ENCODE data around the gene CORO2A. TPM values are rescaled to one million over a fixed set of nuclear protein-coding genes. Genes with fewer than 3 reads are reported as not detected.

The CORO2A gene
- total RNA-seq, 3 donors from 2014 or later: 1.4 to 7.2 (median 7.2) TPM

GRCh38 chr9:98193336-98193944 lies 1.0 kb upstream of the CORO2A start:
- peak overlapping the region; percentile 87 to 90 for H3K27ac ChIP-seq
- peak overlapping the region; percentile 53 to 82 (median 69) for H3K4me3 ChIP-seq
- peaks cover 0 to 7% of the 10 kb centered on the region in 2 donors for H3K4me1 ChIP-seq
- no peak for DNase-seq (ENCODE audit: low spot score in 2 of 2)
- no peaks in the 10 kb centered on the region for H3K36me3 ChIP-seq
- TF ChIP-seq POLR2AphosphoS5 (IDR thresholded peaks at IDR 0.05) (no peak), CTCF (IDR thresholded peaks at IDR 0.05) (no peak), POLR2A (IDR thresholded peaks at IDR 0.05) (no peak)
- H3K9me3 ChIP-seq: no peaks in the 10 kb centered on the region
- no peaks in the 10 kb centered on the region for H3K27me3 ChIP-seq
- intact Hi-C loops (cut with DNase I; ENCODE audit: low total_unique reads): loop anchor here (2.0 to 10.0 kb wide), 2 partner anchors 61 to 271 kb away; partner anchors contain the start of genes TBC1D2 and TRMO

GRCh38 chr9:98191671-98192502 lies 550 bp downstream of the CORO2A start:
- TF ChIP-seq CTCF (IDR thresholded peaks at IDR 0.05) (no peak), POLR2A (IDR thresholded peaks at IDR 0.05) (no peak), POLR2AphosphoS5 (IDR thresholded peaks at IDR 0.05) (no peak)
- intact Hi-C loops (cut with DNase I; ENCODE audit: low total_unique reads): loop anchor here (2.0 to 10.0 kb wide), 2 partner anchors 63 to 269 kb away; partner anchors contain the start of genes TBC1D2 and TRMO
- peak in 1 of 2 donors; percentile 36 for DNase-seq (ENCODE audit: low spot score in 2 of 2)
- Histone ChIP-seq H3K36me3 (no peaks in the 10 kb centered on the region), H3K9me3 (no peaks in the 10 kb centered on the region), H3K4me3 (peak overlapping the region; percentile 53 to 82 (median 69)), H3K4me1 (peaks cover 0 to 7% of the 10 kb centered on the region in 2 donors), H3K27ac (peak overlapping the region; percentile 87 to 90), H3K27me3 (no peaks in the 10 kb centered on the region)

GRCh38 chr9:98191181-98191608 lies 1.2 kb downstream of the CORO2A start:
- H3K4me3 ChIP-seq: peak overlapping the region; percentile 53 to 82 (median 69)
- H3K9me3 ChIP-seq: no peaks in the 10 kb centered on the region
- no peaks in the 10 kb centered on the region for H3K27me3 ChIP-seq
- H3K4me1 ChIP-seq: peaks cover 0 to 7% of the 10 kb centered on the region in 2 donors
- no peak for DNase-seq (ENCODE audit: low spot score in 2 of 2)
- H3K27ac ChIP-seq: peak overlapping the region in 1 of 2 donors; percentile 90
- TF ChIP-seq POLR2AphosphoS5 (IDR thresholded peaks at IDR 0.05) (no peak), POLR2A (IDR thresholded peaks at IDR 0.05) (no peak), CTCF (IDR thresholded peaks at IDR 0.05) (no peak)
- intact Hi-C loops (cut with DNase I; ENCODE audit: low total_unique reads): loop anchor here (10.0 kb wide), 1 partner anchor 64 kb away; the partner anchor contains the start of gene TBC1D2
- H3K36me3 ChIP-seq: no peaks in the 10 kb centered on the region

- no peaks in the 10 kb centered on the region for H3K36me3 ChIP-seq
- intact Hi-C loops (cut with DNase I; ENCODE audit: low total_unique reads): loop anchor here (1.0 to 10.0 kb wide), 2 partner anchors 25 to 64 kb away; partner anchors contain the start of gene TBC1D2
- TF ChIP-seq POLR2AphosphoS5 (IDR thresholded peaks at IDR 0.05) (no peak), POLR2A (IDR thresholded peaks at IDR 0.05) (no peak), CTCF (IDR thresholded peaks at IDR 0.05) (no peak)
- peaks cover 0 to 7% of the 10 kb centered on the region in 2 donors for H3K4me1 ChIP-seq
- no peak overlapping the region for H3K27ac ChIP-seq
- no peak overlapping the region for H3K4me3 ChIP-seq
- DNase-seq (ENCODE audit: low spot score in 2 of 2): no peak
- H3K27me3 ChIP-seq: no peaks in the 10 kb centered on the region
- H3K9me3 ChIP-seq: no peaks in the 10 kb centered on the region
Measured at GRCh38 chr9:98190757-98191105, 1.7 kb downstream of the CORO2A start.

- H3K27me3 ChIP-seq: no peaks in the 10 kb centered on the region
- no peak overlapping the region for H3K4me3 ChIP-seq
- no peak overlapping the region for H3K27ac ChIP-seq
- TF ChIP-seq CTCF (IDR thresholded peaks at IDR 0.05) (no peak), POLR2AphosphoS5 (IDR thresholded peaks at IDR 0.05) (no peak), POLR2A (IDR thresholded peaks at IDR 0.05) (no peak)
- no peaks in the 10 kb centered on the region for H3K9me3 ChIP-seq
- H3K4me1 ChIP-seq: peaks cover 0 to 7% of the 10 kb centered on the region in 2 donors
- no peaks in the 10 kb centered on the region for H3K36me3 ChIP-seq
- intact Hi-C loops (cut with DNase I; ENCODE audit: low total_unique reads): no loop called here
- DNase-seq (ENCODE audit: low spot score in 2 of 2): no peak
Measured at GRCh38 chr9:98189412-98189811, 3.0 kb downstream of the CORO2A start.
